Astrocyte (in vitro differentiated cells and primary cell): ENCODE results near the gene CIITA. TPM values are rescaled to one million over a fixed set of nuclear protein-coding genes. Genes with fewer than 3 reads are reported as not detected.

ENCODE experiments used
- DNase-seq: peaks from one replicate; pipeline ENCODE4 v3.0.0-alpha.2; 2010; ENCODE audit warnings: low read depth
- FAIRE-seq: peaks from 2 replicates; lab custom pipeline; 2011; peaks lifted over from hg19 to GRCh38; lab: Jason Lieb, UNC
- H2AFZ ChIP-seq: 2 replicates; pipeline ENCODE4 v1.6.0; 2012; ENCODE audit warnings: low read depth, low read length, inconsistent platforms
- H3K27ac ChIP-seq: 2 replicates; pipeline ENCODE4 v1.5.1; 2011; ENCODE audit warnings: low read depth, low read length, inconsistent platforms
- H3K27me3 ChIP-seq: 2 replicates; pipeline ENCODE4 v1.6.0; 2011; ENCODE audit warnings: low read length, inconsistent platforms; ENCODE audit not compliant: insufficient read depth
- H3K36me3 ChIP-seq: 2 replicates; pipeline ENCODE4 v1.5.1; 2011; ENCODE audit warnings: low read length, inconsistent platforms; ENCODE audit not compliant: insufficient read depth
- H3K4me1 ChIP-seq: 2 replicates; pipeline ENCODE4 v1.5.1; 2011; ENCODE audit warnings: low read length, inconsistent platforms; ENCODE audit not compliant: insufficient read depth
- H3K4me2 ChIP-seq: 2 replicates; pipeline ENCODE4 v1.6.0; 2012; ENCODE audit warnings: low read length, inconsistent platforms
- H3K4me3 ChIP-seq: 2 replicates; pipeline ENCODE4 v1.5.1; 2011; ENCODE audit warnings: low read depth, mild to moderate bottlenecking, low read length, inconsistent platforms; ENCODE audit not compliant: insufficient read depth
- H3K79me2 ChIP-seq: 2 replicates; pipeline ENCODE4 v1.6.0; 2012; ENCODE audit warnings: mild to moderate bottlenecking, low read length, inconsistent platforms; ENCODE audit not compliant: insufficient read depth
- H3K9ac ChIP-seq: 2 replicates; pipeline ENCODE4 v1.6.0; 2012; ENCODE audit warnings: mild to moderate bottlenecking, low read length, inconsistent platforms
- H3K9me3 ChIP-seq: 2 replicates; pipeline ENCODE4 v1.5.1; 2012; ENCODE audit warnings: low read depth, mild to moderate bottlenecking, low read length, inconsistent platforms; ENCODE audit not compliant: insufficient read depth
- H4K20me1 ChIP-seq: 2 replicates; pipeline ENCODE4 v1.6.0; 2012; ENCODE audit warnings: low read length, inconsistent platforms; ENCODE audit not compliant: insufficient read depth
- H3K27ac Mint-ChIP-seq: one replicate; pipeline ENCODE4 v1.8.0; 2021; ENCODE audit warnings: mild to moderate bottlenecking, mixed read lengths; ENCODE audit not compliant: unreplicated experiment
- H3K27me3 Mint-ChIP-seq: one replicate; pipeline ENCODE4 v1.8.0; 2021; ENCODE audit warnings: low read depth, mixed read lengths; ENCODE audit not compliant: unreplicated experiment
- H3K36me3 Mint-ChIP-seq: one replicate; pipeline ENCODE4 v1.8.0; 2021; ENCODE audit warnings: low read depth, mixed read lengths; ENCODE audit not compliant: unreplicated experiment
- H3K4me1 Mint-ChIP-seq: one replicate; pipeline ENCODE4 v1.8.0; 2021; ENCODE audit warnings: low read depth, mixed read lengths; ENCODE audit not compliant: unreplicated experiment
- H3K4me3 Mint-ChIP-seq: one replicate; pipeline ENCODE4 v1.8.0; 2021; ENCODE audit warnings: mild to moderate bottlenecking, moderate library complexity, mixed read lengths; ENCODE audit not compliant: unreplicated experiment
- H3K9me3 Mint-ChIP-seq: one replicate; pipeline ENCODE4 v1.8.0; 2021; ENCODE audit warnings: mild to moderate bottlenecking, mixed read lengths; ENCODE audit not compliant: unreplicated experiment
- CTCF ChIP-seq: IDR thresholded peaks from 2 replicates; pipeline ENCODE4 v1.5.1; 2011; ENCODE audit warnings: low read depth, mild to moderate bottlenecking, inconsistent platforms, low read length, moderate library complexity; ENCODE audit not compliant: insufficient read depth
- EZH2 ChIP-seq: IDR thresholded peaks from 2 replicates; pipeline ENCODE4 v1.6.1; 2012; ENCODE audit warnings: mild to moderate bottlenecking, low read length, inconsistent platforms; ENCODE audit not compliant: insufficient read depth
- total RNA-seq: library from RNA; stranded (reverse); gene quantifications from 2 replicates; pipeline ENCODE4 v1.2.1, GENCODE V29; 2021

The CIITA gene
- total RNA-seq, 1 donor from 2014 or later: not detected

DNA sequence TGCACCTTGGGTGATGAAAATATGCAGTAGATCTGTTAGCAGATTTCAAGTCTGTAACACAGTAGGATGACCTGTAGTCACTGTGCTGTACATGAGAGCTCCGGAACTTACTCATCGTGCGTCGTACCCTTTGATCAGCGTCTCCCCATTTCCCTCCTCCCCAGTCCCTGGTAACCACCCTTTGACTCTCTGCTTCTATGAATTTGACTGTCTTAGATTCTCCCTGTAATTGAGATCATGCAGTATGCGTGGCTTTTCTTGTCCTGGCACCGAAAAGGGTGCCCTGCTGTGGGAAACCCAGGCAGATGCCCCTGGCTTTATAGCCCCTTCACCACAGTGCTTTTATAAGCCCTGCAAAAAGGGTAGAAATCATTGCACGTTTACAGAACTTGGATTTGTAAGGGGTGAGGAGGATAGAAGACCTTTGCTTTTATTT, 87.9 kb downstream of the CIITA start:
- no peak overlapping the region for H3K4me3 ChIP-seq
- no peaks in the 10 kb centered on the region for H3K9me3 ChIP-seq
- Mint-ChIP-seq H3K9me3 (peaks cover 2% of the 10 kb centered on the region), H3K36me3 (peaks cover 19% of the 10 kb centered on the region), H3K4me3 (no peak overlapping the region), H3K4me1 (peaks cover 36% of the 10 kb centered on the region), H3K27ac (no peak overlapping the region), H3K27me3 (no peaks in the 10 kb centered on the region)
- no peak overlapping the region for H3K27ac ChIP-seq
- peaks cover 4% of the 10 kb centered on the region for H3K36me3 ChIP-seq
- DNase-seq (no peak), FAIRE-seq (no peak)
- H3K27me3 ChIP-seq: no peaks in the 10 kb centered on the region
- H2AFZ ChIP-seq: no peak overlapping the region
- no peak overlapping the region for H3K9ac ChIP-seq
- H3K79me2 ChIP-seq: no peaks in the 10 kb centered on the region
- no peak overlapping the region for H3K4me2 ChIP-seq
- peaks cover 12% of the 10 kb centered on the region for H4K20me1 ChIP-seq
- peaks cover 24% of the 10 kb centered on the region for H3K4me1 ChIP-seq
- TF ChIP-seq EZH2: no peak
- no peak for TF ChIP-seq CTCF

DNA sequence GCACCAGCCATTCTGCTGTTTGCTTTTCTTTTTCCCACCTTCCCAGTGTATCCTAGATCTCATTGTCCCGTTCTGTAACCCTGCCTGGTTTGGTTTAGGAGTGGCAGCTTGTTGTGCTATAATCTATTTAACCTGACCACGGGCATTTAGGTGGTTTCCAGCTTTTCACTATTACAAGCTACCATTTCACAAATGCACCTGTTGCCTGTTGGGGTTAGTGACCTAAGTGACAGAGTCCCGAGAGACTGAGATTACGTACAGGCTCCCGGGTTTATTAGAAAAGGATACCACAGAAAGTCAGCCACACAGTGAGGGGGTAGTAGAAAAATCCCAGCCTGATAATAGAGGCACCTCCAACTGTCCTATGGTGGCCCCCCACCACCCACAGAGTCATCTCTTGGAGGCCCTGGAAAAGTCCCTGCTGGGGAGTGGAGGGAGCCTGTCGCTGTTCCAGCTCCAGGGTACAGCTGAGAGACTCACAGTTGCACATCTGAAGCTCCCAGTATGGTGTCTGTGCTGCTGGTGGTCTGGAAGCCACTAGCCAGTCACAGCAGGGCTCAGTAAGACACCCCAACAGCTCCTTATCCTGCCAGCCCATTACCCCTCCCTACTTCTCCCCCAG, 88.5 kb downstream of the CIITA start:
- no peak for FAIRE-seq

More for the DNA sequence above, 88.5 kb downstream of the CIITA start:
- H4K20me1 ChIP-seq: peaks cover 12% of the 10 kb centered on the region
- Mint-ChIP-seq H3K9me3 (peaks cover 2% of the 10 kb centered on the region), H3K4me1 (peaks cover 30% of the 10 kb centered on the region), H3K4me3 (no peak overlapping the region), H3K36me3 (peaks cover 20% of the 10 kb centered on the region), H3K27ac (no peak overlapping the region), H3K27me3 (no peaks in the 10 kb centered on the region)
- H3K4me3 ChIP-seq: no peak overlapping the region
- no peaks in the 10 kb centered on the region for H3K27me3 ChIP-seq
- H3K9ac ChIP-seq: no peak overlapping the region
- H3K79me2 ChIP-seq: no peaks in the 10 kb centered on the region
- no peak for DNase-seq
- TF ChIP-seq EZH2 (no peak), CTCF (no peak)
- peaks cover 4% of the 10 kb centered on the region for H3K36me3 ChIP-seq
- H3K9me3 ChIP-seq: no peaks in the 10 kb centered on the region
- H3K4me1 ChIP-seq: peaks cover 20% of the 10 kb centered on the region
- no peak overlapping the region for H3K4me2 ChIP-seq
- H2AFZ ChIP-seq: no peak overlapping the region
- H3K27ac ChIP-seq: no peak overlapping the region
